SK-N-SH (cell line): ENCODE data around the gene P2RX2. TPM values are rescaled to one million over a fixed set of nuclear protein-coding genes. Genes with fewer than 3 reads are reported as not detected.
"Not testable (repeated sequence)": the region's sequence is repeated elsewhere in the genome, so short reads cannot be mapped to it uniquely, and the experiment has no call there.

Experiments
- CTCF ChIA-PET: fragments of 300-600, 350-600 bp; formaldehyde crosslinking; extraction: SDS; loops from one replicate; lab custom pipeline; 2021; lab: Yijun Ruan, JAX
- POLR2A ChIA-PET: fragments of 350-600 bp; sonication (Branson Sonifier 250); formaldehyde crosslinking; extraction: SDS; loops from one replicate; lab custom pipeline; 2020; ENCODE audit warnings: antibody characterized with exemption, inconsistent platforms; lab: Yijun Ruan, JAX
- DNase-seq: peaks from one replicate; pipeline ENCODE4 v3.0.0; 2012
- H2AFZ ChIP-seq: fragments of 200-600 bp; sonication (generic); 2 replicates; pipeline ENCODE4 v1.8.1; 2016; ENCODE audit warnings: antibody characterized with exemption, mild to moderate bottlenecking, low read depth
- H3F3A ChIP-seq: fragments of 200-600 bp; sonication (generic); replicated peaks from 2 replicates; pipeline ENCODE3; 2016; ENCODE audit warnings: antibody characterized with exemption, mild to moderate bottlenecking; ENCODE audit not compliant: insufficient read depth
- H3K27ac ChIP-seq, 2 experiments: fragments of 200-500 bp in 1 of 2; fragments of 200-600 bp in 1 of 2; sonication (Bioruptor generic) in 1 of 2; sonication (generic), shearing (Covaris generic) in 1 of 2; 2 replicates each; pipeline versions ENCODE4 v1.5.1 to v1.6.1; 2014 to 2016; ENCODE audit warnings: low read depth in 2 of 2, inconsistent platforms in 1 of 2, low read length in 1 of 2, mild to moderate bottlenecking in 1 of 2, mixed read lengths in 1 of 2
- H3K27me3 ChIP-seq: fragments of 200-600 bp; sonication (generic), shearing (Covaris generic); 2 replicates; pipeline ENCODE4 v1.6.1; 2016; ENCODE audit warnings: mixed run types; ENCODE audit not compliant: insufficient read depth
- H3K36me3 ChIP-seq, 2 experiments: fragments of 200-500 bp in 1 of 2; fragments of 200-600 bp in 1 of 2; sonication (Bioruptor generic) in 1 of 2; sonication (generic) in 1 of 2; replicated peaks in 1 of 2; 2 replicates each; pipeline versions ENCODE3 to v1.5.1; 2014 to 2016; ENCODE audit warnings: low read length in 1 of 2, mild to moderate bottlenecking in 1 of 2; ENCODE audit not compliant: insufficient read depth in 2 of 2, control insufficient read depth in 1 of 2
- H3K4me1 ChIP-seq, 2 experiments: fragments of 200-500 bp in 1 of 2; fragments of 200-600 bp in 1 of 2; sonication (Bioruptor generic) in 1 of 2; sonication (generic), shearing (Covaris generic) in 1 of 2; 2 replicates each; pipeline versions ENCODE4 v1.5.1 to v1.6.1; 2014 to 2016; ENCODE audit warnings: low read depth in 1 of 2, low read length in 1 of 2, mixed run types in 1 of 2; ENCODE audit not compliant: insufficient read depth in 2 of 2, control insufficient read depth in 1 of 2
- H3K4me2 ChIP-seq: fragments of 200-600 bp; sonication (generic), shearing (Covaris generic); 2 replicates; pipeline ENCODE4 v1.6.1; 2017; ENCODE audit warnings: mixed run types
- H3K4me3 ChIP-seq, 2 experiments: fragments of 200-500 bp in 1 of 2; fragments of 200-600 bp in 1 of 2; sonication (Bioruptor generic) in 1 of 2; sonication (generic), shearing (Covaris generic) in 1 of 2; 2 replicates each; pipeline versions ENCODE4 v1.5.1 to v1.8.1; 2014 to 2016; ENCODE audit warnings: low read depth in 2 of 2, inconsistent platforms in 1 of 2, low read length in 1 of 2, mild to moderate bottlenecking in 1 of 2, mixed read lengths in 1 of 2, moderate library complexity in 1 of 2
- H3K79me2 ChIP-seq: fragments of 200-600 bp; sonication (generic); 2 replicates; pipeline ENCODE4 v1.8.1; 2017; ENCODE audit warnings: mild to moderate bottlenecking; ENCODE audit not compliant: insufficient read depth
- H3K9ac ChIP-seq: fragments of 200-600 bp; sonication (generic); 2 replicates; pipeline ENCODE4 v1.6.1; 2017; ENCODE audit warnings: mixed run types
- H3K9me2 ChIP-seq: fragments of 200-600 bp; sonication (generic); 2 replicates; pipeline ENCODE4 v1.6.1; 2017; ENCODE audit warnings: mixed run types
- H3K9me3 ChIP-seq: fragments of 200-600 bp; sonication (generic); 2 replicates; pipeline ENCODE4 v1.6.1; 2017; ENCODE audit warnings: mixed run types, mild to moderate bottlenecking, moderate library complexity
- H4K20me1 ChIP-seq: fragments of 200-600 bp; sonication (generic); 2 replicates; pipeline ENCODE4 v1.6.1; 2017; ENCODE audit warnings: mild to moderate bottlenecking, mixed run types; ENCODE audit not compliant: insufficient read depth
- ELF1 ChIP-seq: IDR thresholded peaks from 2 replicates; pipeline ENCODE4 v1.4.0; 2012
- GABPA ChIP-seq: IDR thresholded peaks from 2 replicates; pipeline ENCODE4 v1.4.0; 2012; ENCODE audit warnings: low read depth, mild to moderate bottlenecking
- PBX3 ChIP-seq: IDR thresholded peaks from 2 replicates; pipeline ENCODE4; 2012
- POLR2AphosphoS5 ChIP-seq: IDR thresholded peaks from 2 replicates; pipeline ENCODE4 v1.6.1; 2012; ENCODE audit warnings: low read depth, low read length
- TCF12 ChIP-seq: IDR thresholded peaks from 2 replicates; pipeline ENCODE4 v1.4.0; 2012
- TEAD4 ChIP-seq: IDR thresholded peaks from 2 replicates; pipeline ENCODE4 v1.4.0; 2012; ENCODE audit warnings: mild to moderate bottlenecking, borderline replicate concordance; ENCODE audit not compliant: insufficient read depth
- YY1 ChIP-seq: IDR thresholded peaks from 2 replicates; pipeline ENCODE4 v1.4.0; 2012; ENCODE audit warnings: low read depth, mild to moderate bottlenecking
- WGBS: methylation state at CpG from one replicate; pipeline ENCODE4 v1.1.6; 2017; ENCODE audit warnings: low lambda C conversion rate; 5-methylcytosine and 5-hydroxymethylcytosine counted together
- polyA plus RNA-seq, 3 experiments: library from polyadenylated mRNA; depleted of rRNA; stranded (reverse); fragments of >200 nt; gene quantifications; 2 replicates each; pipeline ENCODE4 v1.2.3, GENCODE V29; 2012

P2RX2 gene
- polyA plus RNA-seq, 1 of the 3 experiments (the other 2 are of a cell fraction): 0.03 TPM

DNA sequence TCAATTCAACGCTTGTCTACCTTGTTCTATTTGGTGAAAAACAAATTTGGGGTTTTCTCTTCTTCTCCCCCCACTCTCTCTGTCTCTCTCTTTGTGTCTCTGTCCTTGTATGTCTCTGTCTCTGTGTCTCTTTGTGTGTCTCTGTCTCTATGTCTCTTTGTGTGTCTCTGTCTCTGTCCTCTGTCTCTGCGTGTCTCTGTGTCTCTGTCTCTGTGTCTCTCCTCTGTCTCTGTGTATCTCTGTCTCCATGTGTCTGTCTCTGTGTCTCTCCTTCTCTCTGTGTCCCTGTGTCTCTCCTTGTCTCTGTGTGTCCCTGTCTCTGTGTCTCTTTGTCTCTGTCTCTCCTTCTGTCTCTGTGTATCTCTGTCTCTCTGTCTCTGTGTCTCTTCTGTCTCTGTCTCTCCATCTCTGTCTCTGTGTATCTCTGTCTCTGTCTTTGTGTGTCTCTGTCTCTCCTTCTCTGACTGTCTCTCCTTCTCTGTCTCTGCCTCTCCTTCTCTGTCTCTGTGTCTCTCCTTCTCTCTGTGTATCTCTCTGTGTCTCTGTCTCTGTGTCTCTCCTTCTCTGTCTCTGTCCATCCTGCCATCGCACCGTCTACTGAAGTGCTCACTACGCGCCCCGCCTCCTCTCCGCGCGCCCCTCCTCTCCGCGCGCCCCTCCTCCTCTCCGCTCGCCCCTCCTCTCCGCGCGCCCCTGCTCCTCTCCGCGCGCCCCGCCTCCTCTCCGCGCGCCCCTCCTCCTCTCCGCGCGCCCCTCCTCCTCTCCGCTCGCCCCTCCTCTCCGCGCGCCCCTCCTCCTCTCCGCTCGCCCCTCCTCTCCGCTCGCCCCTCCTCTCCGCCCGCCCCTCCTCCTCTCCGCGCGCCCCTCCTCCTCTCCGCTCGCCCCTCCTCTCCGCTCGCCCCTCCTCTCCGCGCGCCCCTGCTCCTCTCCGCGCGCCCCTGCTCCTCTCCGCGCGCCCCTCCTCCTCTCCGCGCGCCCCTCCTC is 21.0 kb upstream of the P2RX2 start:
- Histone ChIP-seq H4K20me1 (no peaks in the 10 kb centered on the region), H3K79me2 (no peaks in the 10 kb centered on the region), H3K4me3 (peak overlapping the region; percentile 20 to 64), H3K4me1 (peaks cover 0 to 16% of the 10 kb centered on the region in 2 experiments; a peak in 1 of 4 replicates), H3F3A (peaks cover 28% of the 10 kb centered on the region), H3K27me3 (peaks cover 4% of the 10 kb centered on the region), H3K4me2 (peak overlapping the region; percentile 68), H3K27ac (peak overlapping the region; percentile 1 to 26; a peak in 1 of 4 replicates), H3K9me2 (no peaks in the 10 kb centered on the region), H2AFZ (peak overlapping the region; percentile 97), H3K9ac (no peak overlapping the region), H3K36me3 (no peaks in the 10 kb centered on the region), H3K9me3 (no peaks in the 10 kb centered on the region)
- 4% methylated on average over 21 of the region's 58 CpGs for WGBS
- POLR2A ChIA-PET: no interaction called here
- TF ChIP-seq GABPA: no peak
- TF ChIP-seq POLR2AphosphoS5: no peak
- no peak for TF ChIP-seq YY1
- no peak for TF ChIP-seq TCF12
- TF ChIP-seq ELF1: no peak
- TF ChIP-seq PBX3: no peak
- no peak for TF ChIP-seq TEAD4
- CTCF ChIA-PET: interaction anchor here (1.1 kb wide), 1 partner anchor 183 kb away, joined by 5 read pairs; no protein-coding TSS in a partner anchor
- DNase-seq: no peak

DNA sequence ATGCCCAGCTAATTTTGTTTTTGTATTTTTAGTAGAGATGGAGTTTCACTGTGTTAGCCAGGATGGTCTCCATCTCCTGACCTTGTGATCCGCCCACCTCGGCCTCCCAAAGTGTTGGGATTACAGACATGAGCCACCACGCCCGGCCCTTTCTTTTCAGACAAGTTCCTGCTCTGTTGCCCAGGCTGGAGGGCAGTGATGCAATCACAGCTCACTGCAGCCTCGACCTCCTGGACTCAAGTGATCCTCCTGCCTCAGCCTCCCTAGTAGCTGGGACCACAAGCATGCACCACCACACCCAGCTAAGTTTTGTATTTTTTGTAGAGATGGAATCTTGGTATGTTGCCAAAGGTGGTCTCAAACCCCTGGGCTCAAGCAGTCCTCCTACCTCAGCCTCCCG is 19.1 kb upstream of the P2RX2 start:
- H3K9me3 ChIP-seq, H4K20me1 ChIP-seq, H3K4me3 ChIP-seq, H3K27ac ChIP-seq, H3K36me3 ChIP-seq, POLR2A ChIA-PET, H3K79me2 ChIP-seq, H3K9me2 ChIP-seq, H3K9ac ChIP-seq, H3K4me2 ChIP-seq, DNase-seq: not testable (repeated sequence)
- 69% methylated on average over 6 of the region's 6 CpGs for WGBS
- Histone ChIP-seq H3F3A (peaks cover 26% of the 10 kb centered on the region), H3K27me3 (peaks cover 23% of the 10 kb centered on the region), H3K4me1 (peaks cover 0 to 18% of the 10 kb centered on the region in 2 experiments; a peak in 1 of 4 replicates), H2AFZ (peak overlapping the region; percentile 47; the same call in 1 of the 2 replicates)
- CTCF ChIA-PET: interaction anchor here (0.6 to 7.4 kb wide), 14 partner anchors 12 to 403 kb away, joined by 3 to 122 read pairs (median 3); partner anchors contain the start of genes LRCOL1 and P2RX2
